Small intestine (tissue), 16 donors: ENCODE data around the gene PLS1. TPM values are rescaled to one million over a fixed set of nuclear protein-coding genes. Genes with fewer than 3 reads are reported as not detected.
A peak's percentile ranks its signal among the peaks of the same experiment; 100 is the strongest.
"Not testable (repeated sequence)": the region's sequence is repeated elsewhere in the genome, so short reads cannot be mapped to it uniquely, and the experiment has no call there.

Experiments used
- DNase-seq, 2 donors: peaks; one replicate each; pipeline versions ENCODE4 v3.0.0 to v3.0.0-alpha.2; 2013
- FAIRE-seq: peaks from 2 replicates; lab custom pipeline; 2012; peaks lifted over from hg19 to GRCh38; lab: Jason Lieb, UNC
- H3K27ac ChIP-seq, 3 donors: one replicate each; pipeline ENCODE4 v1.5.1; 2013; ENCODE audit warnings: low read length in 2 of 3, mild to moderate bottlenecking in 2 of 3, control low read depth in 1 of 3, inconsistent platforms in 1 of 3, low read depth in 1 of 3, moderate library complexity in 1 of 3
- H3K27me3 ChIP-seq, 3 donors: one replicate each; pipeline ENCODE4 v1.6.1; 2013; ENCODE audit warnings: low read length in 3 of 3, inconsistent platforms in 1 of 3; ENCODE audit not compliant: control insufficient read depth in 3 of 3, insufficient read depth in 3 of 3
- H3K36me3 ChIP-seq, 3 donors: one replicate each; pipeline ENCODE4 v1.6.1; 2013; ENCODE audit warnings: low read length in 3 of 3, inconsistent platforms in 1 of 3, low read depth in 1 of 3, mild to moderate bottlenecking in 1 of 3, moderate library complexity in 1 of 3; ENCODE audit not compliant: control insufficient read depth in 3 of 3, insufficient read depth in 2 of 3
- H3K4me1 ChIP-seq, 3 donors: one replicate each; pipeline ENCODE4 v1.6.1; 2013; ENCODE audit warnings: low read length in 2 of 3, inconsistent platforms in 1 of 3, low read depth in 1 of 3, mild to moderate bottlenecking in 1 of 3, moderate library complexity in 1 of 3; ENCODE audit not compliant: control insufficient read depth in 3 of 3, insufficient read depth in 2 of 3
- H3K4me3 ChIP-seq, 3 donors: one replicate each; pipeline ENCODE4 v1.5.1; 2013; ENCODE audit warnings: low read length in 3 of 3, control low read depth in 1 of 3, inconsistent platforms in 1 of 3, low read depth in 1 of 3, mild to moderate bottlenecking in 1 of 3, moderate library complexity in 1 of 3
- H3K9me3 ChIP-seq, 2 donors: one replicate each; pipeline ENCODE4 v1.6.1; 2013; ENCODE audit warnings: low read depth in 1 of 2, low read length in 1 of 2; ENCODE audit not compliant: control insufficient read depth in 2 of 2, insufficient read depth in 1 of 2
- WGBS, 3 donors: extraction: QIAGEN DNeasy Blood & Tissue Kit; methylation state at CpG; one replicate each; pipeline ENCODE4 v1.1.7; 2013; 5-methylcytosine and 5-hydroxymethylcytosine counted together
- long read RNA-seq, 10 donors: transcript quantifications; one replicate each; lab custom pipeline, GENCODE V29; 2026
- polyA plus RNA-seq, 4 donors: library from polyadenylated mRNA; stranded (reverse) in 3 of 4; unstranded in 1 of 4; fragments of 200-250 nt in 3 of 4; fragments of 120-200 nt in 1 of 4; gene quantifications; one replicate each; pipeline versions ENCODE4 v1.2.1 to v1.2.3, GENCODE V29; 2013
- donor health status: healthy with polysubstance abuse.
- donor health status: control.
- donor health status: control.
- donor health status: Bipolar disorder and iron deficiency.
- donor health status: healthy.

The PLS1 gene, protein sequence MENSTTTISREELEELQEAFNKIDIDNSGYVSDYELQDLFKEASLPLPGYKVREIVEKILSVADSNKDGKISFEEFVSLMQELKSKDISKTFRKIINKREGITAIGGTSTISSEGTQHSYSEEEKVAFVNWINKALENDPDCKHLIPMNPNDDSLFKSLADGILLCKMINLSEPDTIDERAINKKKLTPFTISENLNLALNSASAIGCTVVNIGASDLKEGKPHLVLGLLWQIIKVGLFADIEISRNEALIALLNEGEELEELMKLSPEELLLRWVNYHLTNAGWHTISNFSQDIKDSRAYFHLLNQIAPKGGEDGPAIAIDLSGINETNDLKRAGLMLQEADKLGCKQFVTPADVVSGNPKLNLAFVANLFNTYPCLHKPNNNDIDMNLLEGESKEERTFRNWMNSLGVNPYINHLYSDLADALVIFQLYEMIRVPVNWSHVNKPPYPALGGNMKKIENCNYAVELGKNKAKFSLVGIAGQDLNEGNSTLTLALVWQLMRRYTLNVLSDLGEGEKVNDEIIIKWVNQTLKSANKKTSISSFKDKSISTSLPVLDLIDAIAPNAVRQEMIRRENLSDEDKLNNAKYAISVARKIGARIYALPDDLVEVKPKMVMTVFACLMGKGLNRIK
- polyA plus RNA-seq, result 100 to 1,000 TPM in 2 of 4 donors, 10 to 100 TPM in 2; 34.9 to 298 (median 171) TPM
- long read RNA-seq, donor 1, result 0 reads
- long read RNA-seq, donor 2, transcript PLS1-202 (16 exons, 3,706 nt), result major isoform, 6 of 11 reads
- long read RNA-seq, donor 2, partial matches to known transcripts, result 5 of 11 reads
- long read RNA-seq, donor 2, other reads (novel, unspliced or antisense), result 0 of 11 reads
- long read RNA-seq, donor 3, partial matches to known transcripts, result 7 of 9 reads
- long read RNA-seq, donor 3, other reads (novel, unspliced or antisense), result 0 of 9 reads
- long read RNA-seq, donor 4, result 0 reads
- long read RNA-seq, donor 5, partial matches to known transcripts, result 0 of 1 reads
- long read RNA-seq, donor 5, other reads (novel, unspliced or antisense), result 0 of 1 reads
- long read RNA-seq, donor 6, transcript PLS1-202 (16 exons, 3,706 nt), result major isoform, 7 of 19 reads
- long read RNA-seq, donor 6, partial matches to known transcripts, result 12 of 19 reads
- long read RNA-seq, donor 6, other reads (novel, unspliced or antisense), result 0 of 19 reads
- long read RNA-seq, donor 7, result 0 reads
- long read RNA-seq, donor 8, result 0 reads
- long read RNA-seq, donor 9, partial matches to known transcripts, result 0 of 2 reads
- long read RNA-seq, donor 9, other reads (novel, unspliced or antisense), result 0 of 2 reads
- long read RNA-seq, donor 10, transcript PLS1-202 (16 exons, 3,706 nt), result major isoform, 10 of 17 reads
- long read RNA-seq, donor 10, partial matches to known transcripts, result 5 of 17 reads
- long read RNA-seq, donor 10, other reads (novel, unspliced or antisense), result 0 of 17 reads

- no peak for FAIRE-seq
- peak within 1 kb of the TSS; percentile 78 to 87 (median 84) for H3K27ac ChIP-seq
- peaks cover 2 to 22% (median 4%) of the 10 kb centered on the region in 3 donors for H3K4me1 ChIP-seq
- peaks cover 0 to 10% (median 0%) of the 10 kb centered on the region in 3 donors for H3K36me3 ChIP-seq
- H3K4me3 ChIP-seq, result peak within 1 kb of the TSS; percentile 49 to 76 (median 70)
- H3K27me3 ChIP-seq, result no peaks in the 10 kb centered on the region
- no peaks in the 10 kb centered on the region for H3K9me3 ChIP-seq
- DNase-seq, result peak; percentile 96 to 97
- WGBS, 3 donors, result 0 to 1% (median 0%) methylated on average over 55 to 56 of the region's 56 CpGs
Observed at GRCh38 chr3:142595951-142596725, at the start of gene PLS1. PLS1 (plus strand) TSS chr3:142596393; CDS start chr3:142664238, 67,845 bp downstream.

DNA sequence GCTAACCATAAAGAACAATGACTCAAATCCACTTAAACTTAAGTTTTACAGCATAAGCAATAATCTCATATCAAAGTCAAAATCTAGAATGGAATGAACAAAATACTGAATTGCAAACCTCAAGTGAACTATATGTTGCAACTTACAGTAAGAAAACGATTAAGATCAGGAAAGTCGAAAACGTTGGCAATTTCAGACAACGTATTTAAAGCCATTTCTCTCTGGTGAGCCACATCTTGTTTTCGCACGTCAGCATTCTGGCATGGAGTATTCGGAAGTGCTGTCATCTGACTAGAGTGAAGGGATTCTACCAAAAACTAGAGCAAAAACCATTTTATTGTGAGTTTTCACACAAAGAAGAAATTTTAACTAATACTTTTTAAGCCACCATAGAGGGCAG, 46.2 kb upstream of the PLS1 start:
- WGBS, 3 donors, result 94 to 96% (median 95%) methylated on average over 7 of the region's 7 CpGs
- Histone ChIP-seq H3K4me1 (no peaks in the 10 kb centered on the region), H3K36me3 (peaks cover 5 to 21% (median 6%) of the 10 kb centered on the region in 3 donors), H3K27me3 (no peaks in the 10 kb centered on the region), H3K4me3 (no peak overlapping the region), H3K27ac (no peak overlapping the region), H3K9me3 (no peaks in the 10 kb centered on the region)
- FAIRE-seq (no peak), DNase-seq (no peak)

DNA sequence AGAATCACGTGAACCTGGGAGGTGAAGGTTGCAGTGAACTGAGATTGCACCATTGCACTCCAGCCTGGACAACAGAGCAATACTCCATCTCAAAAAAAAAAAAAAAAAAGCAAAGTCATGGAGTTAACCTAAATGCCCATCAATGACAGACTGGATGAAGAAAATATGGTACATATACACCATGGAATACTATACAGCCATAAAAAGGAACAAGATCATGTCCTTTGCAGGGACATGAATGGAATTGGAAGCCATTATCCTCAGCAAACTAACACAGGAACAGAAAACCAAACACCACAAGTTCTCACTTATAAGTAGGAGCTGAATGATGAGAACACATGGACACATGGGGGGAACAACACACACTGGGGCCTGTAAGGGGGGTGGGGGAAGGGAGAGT, 43.6 kb upstream of the PLS1 start:
- not testable (repeated sequence) for H3K9me3 ChIP-seq, DNase-seq, FAIRE-seq, H3K27me3 ChIP-seq, H3K4me3 ChIP-seq, H3K27ac ChIP-seq, H3K4me1 ChIP-seq
- 96 to 100% (median 98%) methylated on average over 1 of the region's 1 CpG for WGBS, 3 donors
- peaks cover 3 to 24% (median 6%) of the 10 kb centered on the region in 3 donors for H3K36me3 ChIP-seq

- Histone ChIP-seq H3K36me3 (peaks cover 3 to 29% (median 6%) of the 10 kb centered on the region in 3 donors), H3K4me3 (no peak overlapping the region), H3K4me1 (no peaks in the 10 kb centered on the region), H3K27me3 (no peaks in the 10 kb centered on the region), H3K9me3 (no peaks in the 10 kb centered on the region), H3K27ac (no peak overlapping the region)
- peak; percentile 33 for FAIRE-seq
- 97% methylated on average over 1 of the region's 1 CpG for WGBS, 3 donors
- no peak for DNase-seq
Observed at GRCh38 chr3:142553741-142554140, 42.5 kb upstream of the PLS1 start.

- FAIRE-seq, result no peak
- DNase-seq, result no peak
- Histone ChIP-seq H3K9me3 (no peaks in the 10 kb centered on the region), H3K4me1 (no peaks in the 10 kb centered on the region), H3K27ac (no peak overlapping the region), H3K36me3 (peaks cover 2 to 15% (median 5%) of the 10 kb centered on the region in 3 donors), H3K4me3 (no peak overlapping the region), H3K27me3 (no peaks in the 10 kb centered on the region)
Observed at GRCh38 chr3:142560118-142560517, 36.1 kb upstream of the PLS1 start.

- no peak for FAIRE-seq
- peaks cover 1 to 12% (median 5%) of the 10 kb centered on the region in 3 donors for H3K36me3 ChIP-seq
Observed at GRCh38 chr3:142563496-142563997, 32.6 kb upstream of the PLS1 start.

GRCh38 chr3:142566096-142566495, 30.1 kb upstream of the PLS1 start:
- FAIRE-seq, result no peak
- 29 to 65% (median 46%) methylated on average over 3 of the region's 3 CpGs for WGBS, 3 donors
- no peak overlapping the region for H3K4me3 ChIP-seq
- no peaks in the 10 kb centered on the region for H3K27me3 ChIP-seq
- no peaks in the 10 kb centered on the region for H3K4me1 ChIP-seq
- DNase-seq, result no peak
- H3K27ac ChIP-seq, result no peak overlapping the region
- H3K9me3 ChIP-seq, result peaks cover 0 to 3% of the 10 kb centered on the region in 2 donors
- peaks cover 1 to 14% (median 1%) of the 10 kb centered on the region in 3 donors for H3K36me3 ChIP-seq

More at GRCh38 chr3:142563496-142563997, 32.6 kb upstream of the PLS1 start:
- Histone ChIP-seq H3K27ac (no peak overlapping the region), H3K9me3 (peaks cover 0 to 2% of the 10 kb centered on the region in 2 donors), H3K4me3 (no peak overlapping the region), H3K4me1 (no peaks in the 10 kb centered on the region), H3K27me3 (no peaks in the 10 kb centered on the region)
- no peak for DNase-seq
- 81 to 84% (median 81%) methylated on average over 4 of the region's 4 CpGs for WGBS, 3 donors
